Prostate gland (tissue), 2 donors: ENCODE data around the gene LHB.
"Not testable (repeated sequence)": the region's sequence is repeated elsewhere in the genome, so short reads cannot be mapped to it uniquely, and the experiment has no call there.

Experiments used
- CTCF ChIP-seq, 4 experiments: fragments of 200-600 bp in 2 of 4; fragments of 450-650 bp in 2 of 4; sonication (generic) in 2 of 4; IDR thresholded peaks; 1 replicate in 3 of 4; 2 replicates in 1 of 4; pipeline ENCODE4 v1.5.1; 2016 to 2019; ENCODE audit warnings: antibody characterized with exemption in 4 of 4, mild to moderate bottlenecking in 2 of 4, moderate library complexity in 2 of 4
- POLR2A ChIP-seq: fragments of 450-650 bp; IDR thresholded peaks from one replicate; pipeline ENCODE4 v1.6.1; 2016; ENCODE audit warnings: antibody characterized with exemption, mild to moderate bottlenecking
- POLR2AphosphoS5 ChIP-seq: sonication (generic); formaldehyde crosslinking; IDR thresholded peaks from one replicate; pipeline ENCODE4 v1.6.1; 2017; ENCODE audit warnings: antibody characterized with exemption

GRCh38 chr19:49049011-49049410 lies 32.1 kb upstream of the LHB start, which contains the start of gene CGB8:
- TF ChIP-seq CTCF (IDR thresholded peaks at IDR 0.05); POLR2A; POLR2AphosphoS5: not testable (repeated sequence)
